GM19193 (cell line): ENCODE measurements around the gene ADRM1.

Experiments
- POLR2A ChIP-seq: IDR thresholded peaks from 4 replicates; pipeline ENCODE4 v1.6.1; 2011; ENCODE audit not compliant: insufficient read depth, insufficient read length; ENCODE audit errors: extremely low read depth

Gene ADRM1

GRCh38 chr20:62287759-62288534 lies 14.8 kb upstream of the ADRM1 start:
- no peak for TF ChIP-seq POLR2A

GRCh38 chr20:62288535-62289105 lies 14.2 kb upstream of the ADRM1 start:
- no peak for TF ChIP-seq POLR2A

GRCh38 chr20:62289131-62289530 lies 13.7 kb upstream of the ADRM1 start:
- TF ChIP-seq POLR2A: no peak

- no peak for TF ChIP-seq POLR2A
These were observed 12.9 kb upstream of the ADRM1 start for GRCh38 chr20:62289898-62290297.

- no peak for TF ChIP-seq POLR2A
These were observed 11.3 kb upstream of the ADRM1 start for GRCh38 chr20:62291251-62292066.

- no peak for TF ChIP-seq POLR2A
These were observed 10.7 kb upstream of the ADRM1 start for GRCh38 chr20:62292108-62292507.

GRCh38 chr20:62293111-62293784 lies 9.5 kb upstream of the ADRM1 start:
- TF ChIP-seq POLR2A: no peak

GRCh38 chr20:62293946-62294345 lies 8.9 kb upstream of the ADRM1 start:
- TF ChIP-seq POLR2A: no peak

GRCh38 chr20:62294516-62294915 lies 8.3 kb upstream of the ADRM1 start:
- no peak for TF ChIP-seq POLR2A

- TF ChIP-seq POLR2A: no peak
These were observed 5.9 kb upstream of the ADRM1 start for GRCh38 chr20:62296724-62297448.

GRCh38 chr20:62297449-62298227 lies 5.2 kb upstream of the ADRM1 start:
- TF ChIP-seq POLR2A: no peak

- TF ChIP-seq POLR2A: no peak
These were observed 4.1 kb upstream of the ADRM1 start for GRCh38 chr20:62298577-62299249.

GRCh38 chr20:62299666-62300236 lies 3.0 kb upstream of the ADRM1 start:
- no peak for TF ChIP-seq POLR2A
